22Rv1 (cell line): ENCODE measurements around the gene C1QTNF8.

ENCODE experiments used
- ZFX ChIP-seq: fragments of 450-650 bp; IDR thresholded peaks from 2 replicates; pipeline ENCODE4 v1.6.1; 2017; ENCODE audit warnings: antibody characterized with exemption, borderline replicate concordance
- TF ChIP-seq, protein P1 (sequence below): fragments of 450-650 bp; IDR thresholded peaks from 2 replicates; pipeline ENCODE4 v1.5.1; 2017; ENCODE audit warnings: mild to moderate bottlenecking

- TF ChIP-seq, protein P1, sequence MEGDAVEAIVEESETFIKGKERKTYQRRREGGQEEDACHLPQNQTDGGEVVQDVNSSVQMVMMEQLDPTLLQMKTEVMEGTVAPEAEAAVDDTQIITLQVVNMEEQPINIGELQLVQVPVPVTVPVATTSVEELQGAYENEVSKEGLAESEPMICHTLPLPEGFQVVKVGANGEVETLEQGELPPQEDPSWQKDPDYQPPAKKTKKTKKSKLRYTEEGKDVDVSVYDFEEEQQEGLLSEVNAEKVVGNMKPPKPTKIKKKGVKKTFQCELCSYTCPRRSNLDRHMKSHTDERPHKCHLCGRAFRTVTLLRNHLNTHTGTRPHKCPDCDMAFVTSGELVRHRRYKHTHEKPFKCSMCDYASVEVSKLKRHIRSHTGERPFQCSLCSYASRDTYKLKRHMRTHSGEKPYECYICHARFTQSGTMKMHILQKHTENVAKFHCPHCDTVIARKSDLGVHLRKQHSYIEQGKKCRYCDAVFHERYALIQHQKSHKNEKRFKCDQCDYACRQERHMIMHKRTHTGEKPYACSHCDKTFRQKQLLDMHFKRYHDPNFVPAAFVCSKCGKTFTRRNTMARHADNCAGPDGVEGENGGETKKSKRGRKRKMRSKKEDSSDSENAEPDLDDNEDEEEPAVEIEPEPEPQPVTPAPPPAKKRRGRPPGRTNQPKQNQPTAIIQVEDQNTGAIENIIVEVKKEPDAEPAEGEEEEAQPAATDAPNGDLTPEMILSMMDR, result no peak
- no peak for TF ChIP-seq ZFX
Measured at GRCh38 chr16:1082952-1083675, 12.9 kb downstream of the C1QTNF8 start.
